Lower leg skin (tissue), 4 donors: Measurements from ENCODE around the gene TRAK1. TPM values are rescaled to one million over a fixed set of nuclear protein-coding genes. Genes with fewer than 3 reads are reported as not detected.

Source experiments
- DNase-seq, 2 donors: peaks; one replicate each; pipeline ENCODE4 v3.0.0-alpha.2; 2019; ENCODE audit warnings: low spot score in 2 of 2
- H3K4me3 ChIP-seq: fragments of 200-600 bp; sonication (generic); 2 replicates; pipeline ENCODE4 v1.5.1; 2017; ENCODE audit warnings: mild to moderate bottlenecking, low read depth; ENCODE audit not compliant: poor library complexity, severe bottlenecking
- CTCF ChIP-seq, 3 donors: fragments of 450-650 bp; IDR thresholded peaks; one replicate each; pipeline ENCODE4 v1.5.1; 2016; ENCODE audit warnings: antibody characterized with exemption in 3 of 3, mild to moderate bottlenecking in 3 of 3, moderate library complexity in 2 of 3
- POLR2A ChIP-seq, 2 donors: fragments of 450-650 bp; IDR thresholded peaks; one replicate each; pipeline ENCODE4 v1.6.1; 2016 to 2017; ENCODE audit warnings: antibody characterized with exemption in 2 of 2, mild to moderate bottlenecking in 1 of 2, moderate library complexity in 1 of 2
- WGBS, 2 donors: methylation state at CpG; one replicate each; pipeline ENCODE4 v1.1.5; 2018; 5-methylcytosine and 5-hydroxymethylcytosine counted together
- intact Hi-C: fragments of 100-400 bp; cut with DNase I; formaldehyde crosslinking; loops from one replicate; pipeline ENCODE4 v1.15.0; 2023; ENCODE audit warnings: low total_unique reads
- total RNA-seq, 4 donors: library from RNA; depleted of rRNA; stranded (reverse); fragments of >200 nt; gene quantifications; one replicate each; pipeline ENCODE4 v1.1.0, GENCODE V29; 2016

TRAK1 gene
- total RNA-seq, 4 donors from 2014 or later: 69.0 to 96.3 (median 84.9) TPM

- 73 to 93% methylated on average over 2 of the region's 2 CpGs for WGBS, 2 donors
- no peak for DNase-seq
- TF ChIP-seq CTCF (IDR thresholded peaks at IDR 0.05) (no peak), POLR2A (IDR thresholded peaks at IDR 0.05) (no peak)
- H3K4me3 ChIP-seq: no peak overlapping the region
- intact Hi-C loops: no loop called here
Measured at GRCh38 chr3:42070089-42070488, 21.1 kb upstream of the TRAK1 start.

- TF ChIP-seq CTCF (IDR thresholded peaks at IDR 0.05) (no peak), POLR2A (IDR thresholded peaks at IDR 0.05) (no peak)
- WGBS, 2 donors: 93 to 100% methylated on average over 1 of the region's 1 CpG
- no peak overlapping the region for H3K4me3 ChIP-seq
- intact Hi-C loops: no loop called here
- no peak for DNase-seq
Measured at GRCh38 chr3:42070524-42070923, 20.6 kb upstream of the TRAK1 start.

GRCh38 chr3:42071904-42072812 is 19.0 kb upstream of the TRAK1 start:
- 2 to 6% methylated on average over 15 to 17 of the region's 17 CpGs for WGBS, 2 donors
- intact Hi-C loops: no loop called here
- TF ChIP-seq CTCF (IDR thresholded peaks at IDR 0.05) (no peak), POLR2A (IDR thresholded peaks at IDR 0.05) (no peak)
- H3K4me3 ChIP-seq: no peak overlapping the region
- DNase-seq: peak in 1 of 2 donors; percentile 92

- DNase-seq: peak in 1 of 2 donors; percentile 54
- WGBS, 2 donors: 45 to 55% methylated on average over 7 of the region's 7 CpGs
- TF ChIP-seq CTCF (IDR thresholded peaks at IDR 0.05): no peak
- TF ChIP-seq POLR2A (IDR thresholded peaks at IDR 0.05): no peak
- intact Hi-C loops: no loop called here
- H3K4me3 ChIP-seq: no peak overlapping the region
Measured at GRCh38 chr3:42072831-42073301, 18.3 kb upstream of the TRAK1 start.

GRCh38 chr3:42077785-42078184 is 13.4 kb upstream of the TRAK1 start:
- DNase-seq: peak in 1 of 2 donors; percentile 83
- no peak overlapping the region for H3K4me3 ChIP-seq
- intact Hi-C loops: no loop called here
- WGBS, 2 donors: 66 to 82% methylated on average over 5 of the region's 5 CpGs
- no peak for TF ChIP-seq POLR2A (IDR thresholded peaks at IDR 0.05)
- no peak for TF ChIP-seq CTCF (IDR thresholded peaks at IDR 0.05)
